ENCODE results near the gene DSE.

DNA sequence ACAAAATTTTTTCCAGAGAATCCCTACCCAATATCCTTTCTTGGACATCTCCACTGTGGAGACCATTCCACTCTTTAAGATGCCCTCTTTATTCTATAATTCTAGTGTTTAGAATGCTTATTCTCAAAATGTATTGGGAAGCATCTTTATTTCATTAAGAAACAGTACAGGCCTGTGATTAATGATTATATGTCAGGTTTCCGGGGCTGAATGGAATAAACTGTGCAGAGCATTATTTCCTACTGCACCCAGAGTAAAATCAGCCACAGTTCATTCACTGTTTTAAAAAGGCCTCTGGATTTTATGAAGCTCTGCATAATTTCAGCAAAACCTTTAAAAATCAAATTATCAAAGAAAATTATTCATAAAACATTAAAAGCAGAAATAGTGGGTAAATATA, 42.6 kb downstream of the DSE start:
- TF ChIP-seq BHLHE40 (IDR thresholded peaks at IDR 0.05; ENCODE audit: borderline replicate concordance) = no peak
- TF ChIP-seq FOXK2 (IDR thresholded peaks at IDR 0.05) = no peak
- no peak for TF ChIP-seq FOXM1 (IDR thresholded peaks at IDR 0.05; ENCODE audit: borderline replicate concordance)
- TF ChIP-seq L3MBTL2 (conservative IDR thresholded peaks at IDR 0.05) = no peak
- TF ChIP-seq SUZ12 (IDR thresholded peaks at IDR 0.05) = no peak
- TF ChIP-seq CTBP1 (IDR thresholded peaks at IDR 0.05; ENCODE audit: borderline replicate concordance) = no peak
